NCI-H82 (cell line): ENCODE measurements around the gene SCYGR8.

Experiments
- DNase-seq: peaks from one replicate; lab custom pipeline; 2025; lab: John Stamatoyannopoulos, UW

Gene SCYGR8

DNA sequence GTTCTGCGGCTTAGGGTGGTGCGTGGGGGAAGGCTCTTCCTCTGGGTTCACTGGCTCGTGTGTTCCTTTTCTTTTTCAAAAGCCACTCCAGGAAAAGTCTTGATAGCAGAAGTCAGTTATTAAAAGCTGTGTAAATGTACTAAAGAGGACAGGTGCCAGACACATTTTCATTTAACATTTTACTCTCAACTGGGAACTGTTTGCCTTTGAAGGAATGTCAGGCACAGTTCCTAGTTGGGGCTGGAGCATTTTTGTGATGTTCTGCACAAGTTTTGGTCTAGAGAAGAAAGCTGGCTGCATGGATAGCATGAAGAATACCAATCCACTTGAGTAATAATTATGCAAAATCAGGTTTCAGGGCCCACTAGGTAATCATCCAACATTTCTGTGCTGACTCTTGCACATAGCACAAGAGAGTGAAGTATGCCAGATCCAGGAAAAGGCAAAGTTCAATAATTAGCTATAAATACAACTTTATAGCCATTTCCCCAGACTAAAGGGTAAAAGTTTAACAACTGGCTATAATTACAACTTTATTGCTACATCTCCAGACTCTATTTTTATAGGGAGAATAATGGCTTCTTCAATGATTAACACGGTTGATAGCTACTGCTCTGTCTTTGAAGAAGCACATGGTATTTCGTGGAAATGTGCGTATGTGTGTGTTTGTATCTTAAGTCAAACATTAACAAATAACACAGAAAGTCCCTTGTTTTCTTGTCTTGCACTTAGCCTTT is 16.2 kb downstream of the SCYGR8 start:
- DNase-seq, result no peak

DNA sequence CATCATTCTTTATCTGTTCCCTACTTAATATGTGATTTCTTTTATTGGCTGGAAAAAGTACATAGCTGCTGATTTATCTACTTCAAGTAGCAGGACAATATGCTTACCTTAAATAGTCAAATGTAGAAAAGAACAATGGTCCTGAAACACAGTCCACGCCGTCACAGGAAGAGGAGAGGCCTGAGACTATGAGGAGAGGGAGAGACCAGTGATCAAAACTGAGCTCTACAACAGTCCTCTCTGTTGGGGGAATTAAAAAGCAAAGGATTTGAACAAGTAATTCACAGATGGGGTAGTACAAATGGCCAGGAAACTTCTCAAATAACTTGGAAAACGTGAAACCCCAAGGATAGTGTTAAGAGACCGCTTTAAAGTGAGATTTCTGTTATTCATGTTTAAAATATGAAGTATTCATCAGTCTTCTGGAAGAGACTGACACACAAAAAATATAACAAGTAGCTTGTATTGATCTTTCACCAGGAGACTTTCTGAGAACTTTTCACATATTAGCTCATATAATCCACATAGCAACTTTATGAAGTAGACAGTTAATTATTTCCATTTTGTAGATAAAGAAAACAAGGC is 20.2 kb downstream of the SCYGR8 start:
- DNase-seq, result no peak

DNA sequence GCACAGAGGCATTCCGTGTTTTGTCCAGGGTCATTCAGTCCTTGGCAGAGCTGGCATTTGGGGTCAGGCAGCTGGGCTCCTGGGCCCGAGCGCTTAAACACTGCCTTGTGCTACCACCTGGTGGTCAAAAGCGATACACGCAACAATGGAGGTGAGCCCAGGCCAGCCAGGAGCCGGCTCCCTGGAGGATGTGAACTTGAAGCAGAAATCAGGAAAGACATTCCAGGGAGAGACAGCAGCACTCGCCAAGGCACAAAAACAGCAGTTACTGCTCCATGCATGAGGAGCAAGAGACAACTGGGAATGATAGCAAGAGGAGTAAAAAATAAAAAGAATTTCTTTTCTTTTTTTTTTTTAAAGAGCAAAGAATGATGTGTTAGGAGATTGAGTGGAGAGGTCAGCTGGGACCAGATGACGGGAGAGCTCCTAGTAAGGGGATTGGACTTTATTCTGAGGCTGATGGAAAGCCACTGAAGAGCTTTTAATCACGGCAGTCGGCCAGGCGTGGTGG is 20.7 kb downstream of the SCYGR8 start:
- DNase-seq, result peak; percentile 81

DNA sequence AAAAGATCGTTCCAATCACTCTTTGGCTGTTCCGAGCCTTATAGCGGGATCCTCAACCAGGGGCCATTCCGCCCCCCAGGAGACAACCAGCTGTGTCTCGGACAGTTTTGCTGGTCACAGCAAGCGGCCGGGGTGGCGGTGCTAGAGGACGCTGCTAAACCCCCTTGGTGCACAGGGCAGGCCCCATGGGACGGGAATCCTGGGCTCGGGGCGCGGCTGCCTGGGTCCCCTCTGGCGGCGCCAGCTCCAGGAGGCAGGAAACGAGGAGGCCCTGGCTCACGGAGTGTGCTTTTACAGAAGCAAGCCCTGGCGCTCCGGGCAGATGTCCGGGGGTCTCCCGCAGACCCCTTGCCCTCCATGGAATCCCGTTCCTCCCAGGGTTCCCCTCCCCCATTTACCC is 22.1 kb downstream of the SCYGR8 start:
- no peak for DNase-seq

DNA sequence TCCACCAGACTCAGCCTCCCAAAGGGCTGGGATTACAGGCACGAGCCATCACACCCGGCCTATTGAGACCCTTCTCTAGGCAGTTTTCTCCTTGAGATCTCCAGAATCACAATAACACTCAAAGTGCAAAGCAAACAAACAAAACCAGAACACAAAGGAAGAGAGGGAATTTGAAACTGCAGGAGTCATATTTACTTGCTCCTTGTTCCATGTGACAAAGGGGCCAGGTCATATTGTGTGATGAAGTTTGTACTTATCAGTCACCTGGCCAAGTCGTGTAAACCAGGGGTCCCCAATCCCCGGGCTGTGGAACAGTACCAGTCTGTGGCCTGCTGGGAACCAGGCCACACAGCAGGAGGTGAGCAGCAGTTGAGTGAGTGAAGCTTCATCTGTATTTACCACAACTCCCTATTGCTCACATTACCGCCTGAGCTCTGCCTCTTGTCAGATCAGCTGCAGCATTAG is 26.5 kb downstream of the SCYGR8 start:
- no peak for DNase-seq

DNA sequence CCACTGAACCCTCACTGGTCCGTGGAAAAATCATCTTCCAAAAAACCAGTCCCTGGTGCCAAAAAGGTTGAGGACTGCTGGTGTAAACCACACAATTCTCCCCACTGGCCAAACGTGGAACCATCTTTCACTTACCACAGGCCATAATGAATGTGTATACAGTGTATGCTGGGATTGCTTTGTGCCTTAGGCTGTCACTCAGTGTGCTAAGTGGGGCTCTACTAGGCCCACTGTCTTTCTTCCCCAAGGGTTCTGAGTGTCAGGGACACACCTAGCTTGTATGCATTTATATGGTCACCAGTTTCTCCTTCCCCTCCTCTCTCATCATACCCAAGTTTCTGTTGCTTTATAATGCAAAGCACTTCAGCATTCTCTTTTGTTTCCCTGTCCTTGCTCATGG is 27.2 kb downstream of the SCYGR8 start:
- no peak for DNase-seq

DNA sequence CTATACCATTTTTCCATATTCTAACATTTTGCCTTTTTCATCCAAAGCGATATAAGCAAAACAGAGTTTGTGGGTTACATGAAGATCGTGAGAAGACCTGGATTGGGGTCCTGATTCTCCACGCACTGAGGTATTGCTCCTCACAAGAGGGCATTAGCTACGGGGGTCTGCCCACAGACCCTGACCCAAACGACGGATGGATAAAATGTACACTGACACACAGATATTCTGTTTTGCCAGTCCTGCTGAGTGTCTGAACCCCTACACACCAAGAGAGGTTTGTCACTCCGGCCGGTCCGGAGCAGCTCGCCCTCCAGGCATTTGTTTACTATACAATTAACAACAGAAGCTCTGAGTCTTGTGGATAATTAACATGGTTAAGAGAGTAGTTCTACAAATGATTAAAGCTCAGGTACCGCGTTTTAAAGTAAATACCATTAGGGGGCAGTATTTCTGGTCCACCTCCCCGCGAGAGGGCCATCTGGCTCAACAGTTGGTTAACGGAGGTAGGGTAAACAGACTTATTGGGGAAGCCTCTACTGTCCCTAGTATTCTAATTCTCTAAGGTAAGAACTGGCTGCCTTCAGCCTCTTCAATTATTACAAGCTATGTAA is 28.4 kb downstream of the SCYGR8 start:
- DNase-seq, result peak; percentile 64

DNA sequence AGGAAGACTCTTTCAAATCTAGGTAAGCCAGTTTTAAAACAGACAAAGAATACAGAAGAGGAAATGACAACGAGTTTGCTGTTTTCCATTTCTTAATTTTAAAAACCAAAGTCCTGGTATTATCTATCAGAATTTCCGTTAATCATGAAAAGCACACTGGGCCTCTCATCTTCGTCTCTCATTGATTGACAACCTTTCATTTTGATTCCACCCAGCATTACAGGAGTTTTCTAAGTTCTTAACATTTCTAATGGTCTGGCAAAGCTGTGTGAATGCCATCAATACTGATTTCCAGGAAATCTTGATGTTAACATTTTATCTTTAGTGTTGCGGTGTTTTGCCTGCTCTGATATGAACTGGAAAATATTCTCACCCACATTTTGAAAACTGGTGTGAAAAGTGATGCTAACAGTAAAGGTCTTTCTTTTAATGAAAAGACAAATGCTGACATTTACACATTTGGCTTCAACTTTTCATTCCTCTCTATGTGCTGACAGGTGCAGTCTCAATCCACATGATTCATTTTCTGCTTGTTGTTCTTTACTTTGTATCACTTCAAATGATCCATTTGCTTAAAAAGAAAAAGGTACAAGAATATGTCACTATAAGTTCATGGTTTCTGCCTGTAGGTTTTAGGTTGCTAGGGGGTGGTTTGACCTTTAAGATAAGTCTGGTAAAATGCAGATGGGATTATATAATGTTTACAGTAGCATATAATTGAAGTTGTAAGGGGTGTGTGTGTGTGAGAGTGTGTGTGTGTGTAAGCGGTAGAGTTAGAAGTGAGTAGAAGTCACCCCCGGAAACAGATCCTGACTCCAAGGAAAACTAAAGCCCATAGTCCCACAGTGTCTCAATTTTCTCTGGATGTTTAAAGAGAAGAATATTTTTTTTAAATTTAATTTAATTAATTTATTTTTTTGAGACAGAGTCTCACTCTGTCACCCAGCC is 29.5 kb downstream of the SCYGR8 start:
- no peak for DNase-seq

DNA sequence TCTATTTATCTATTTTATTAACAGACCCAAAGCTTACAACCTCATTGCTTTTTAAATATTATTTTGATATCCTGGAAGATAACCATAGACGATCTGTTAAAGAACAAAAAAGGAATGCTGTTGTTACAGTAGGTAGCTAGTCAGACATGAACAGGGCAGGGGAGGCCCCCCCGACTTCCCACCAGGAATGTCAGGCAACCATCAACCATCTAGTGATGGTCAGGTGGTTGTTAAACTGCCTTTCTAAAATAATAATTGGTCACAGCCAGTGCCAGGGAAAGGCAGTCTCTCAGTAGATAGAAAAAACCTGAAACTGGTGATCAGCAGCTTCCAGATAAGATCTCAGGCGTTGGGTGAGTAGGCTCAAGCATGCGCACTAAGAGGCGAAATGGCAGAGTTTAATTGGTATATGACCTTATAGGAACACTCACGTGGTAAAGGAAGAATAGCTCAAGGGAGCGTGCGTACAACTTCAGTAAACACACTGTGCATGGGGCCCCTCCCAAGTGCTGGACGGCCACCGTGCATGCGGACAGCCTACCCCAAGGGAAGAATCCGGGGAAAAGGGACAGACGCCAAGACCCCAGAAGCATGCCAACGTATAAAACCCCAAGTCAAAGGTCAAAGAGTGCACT is 35.4 kb downstream of the SCYGR8 start:
- DNase-seq, result peak; percentile 7

DNA sequence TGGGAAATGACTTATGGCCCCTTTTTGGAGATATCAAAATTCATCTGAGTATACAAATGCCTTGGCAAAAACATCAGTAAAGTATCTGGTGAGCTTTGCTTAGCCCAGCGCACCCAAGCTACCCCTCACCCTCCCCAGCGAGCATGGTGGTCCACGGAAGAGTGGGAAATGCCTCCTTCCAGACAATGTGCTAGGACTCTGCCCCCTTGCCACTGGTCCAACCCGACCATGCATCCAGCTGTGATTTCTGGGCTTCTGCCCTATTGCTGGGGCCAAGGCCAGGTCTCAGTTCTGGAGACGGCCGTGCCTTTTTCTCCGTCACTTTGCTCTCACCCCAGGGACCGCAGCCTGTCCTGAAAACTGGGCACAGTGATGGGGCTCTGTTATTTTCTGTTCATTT is 36.1 kb downstream of the SCYGR8 start:
- no peak for DNase-seq

DNA sequence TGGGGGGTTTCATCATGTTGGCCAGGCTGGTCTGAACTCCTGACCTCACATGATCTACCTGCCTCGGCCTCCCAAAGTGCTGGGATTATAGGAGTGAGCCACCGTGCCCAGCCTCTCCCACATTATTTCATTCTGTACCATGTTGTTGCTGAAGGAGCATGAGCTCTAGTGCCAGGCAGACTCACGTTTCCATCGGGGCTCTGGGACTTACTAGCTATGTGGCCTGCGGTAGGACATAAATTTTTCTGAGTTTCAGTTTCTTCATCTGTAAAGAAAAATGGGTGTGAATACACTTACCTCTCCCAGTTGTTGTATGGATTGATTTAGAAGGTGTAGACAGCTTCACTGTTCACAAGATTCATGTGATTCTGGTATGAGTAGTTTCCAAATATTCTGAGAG is 37.1 kb downstream of the SCYGR8 start:
- DNase-seq, result no peak

DNA sequence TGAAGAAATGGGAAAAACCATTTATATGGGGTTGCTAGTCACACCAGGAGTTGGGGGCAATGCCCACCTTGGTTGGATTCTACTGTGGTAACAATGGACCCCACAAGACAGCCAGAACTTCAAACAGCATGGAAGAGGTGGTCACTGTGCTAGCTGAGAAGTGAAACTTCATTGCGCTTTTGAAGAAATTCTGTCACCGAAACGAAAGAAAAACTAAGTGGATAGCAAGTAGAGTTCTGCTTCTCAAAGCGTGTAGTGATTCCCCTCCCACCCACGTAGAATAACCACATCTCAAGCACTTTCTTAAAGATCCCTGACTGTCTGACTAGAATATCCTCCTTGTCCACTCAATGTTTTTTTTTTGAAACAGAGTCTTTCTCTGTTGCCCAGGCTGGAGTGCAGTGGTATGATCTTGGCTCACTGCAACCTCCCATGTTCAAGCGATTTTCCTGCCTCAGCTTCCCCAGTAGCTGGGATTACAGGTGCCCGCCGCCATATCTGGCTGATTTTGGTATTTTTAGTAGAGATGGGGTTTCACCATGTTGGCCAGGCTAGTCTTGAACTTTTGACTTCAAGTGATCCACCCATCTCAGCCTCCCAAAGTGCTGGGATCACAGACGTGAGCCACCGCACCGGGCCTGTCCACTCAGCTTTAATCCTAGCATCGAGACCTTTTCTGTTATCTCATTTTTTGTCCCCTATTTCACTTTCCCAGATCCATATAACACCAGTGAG is 37.9 kb downstream of the SCYGR8 start:
- DNase-seq, result no peak

DNA sequence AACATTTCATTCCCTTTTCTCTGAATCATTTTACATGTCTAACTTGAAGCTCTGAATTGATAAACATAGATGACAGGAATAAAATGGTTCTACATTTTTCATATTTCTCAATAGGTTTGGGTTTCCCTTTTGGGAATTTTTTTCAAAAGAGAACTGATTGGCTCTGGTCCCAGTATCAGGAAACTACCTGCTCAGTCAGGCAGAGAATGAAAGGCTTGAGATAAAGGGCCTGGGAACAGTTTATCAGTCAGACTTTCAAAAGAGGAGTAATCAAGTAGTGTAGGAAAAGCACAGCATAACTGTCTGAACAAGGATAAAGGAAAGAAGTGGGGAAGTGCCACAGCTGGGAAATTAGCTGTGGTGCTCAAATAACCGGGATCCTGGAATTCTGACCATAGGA is 39.6 kb downstream of the SCYGR8 start:
- DNase-seq, result no peak

DNA sequence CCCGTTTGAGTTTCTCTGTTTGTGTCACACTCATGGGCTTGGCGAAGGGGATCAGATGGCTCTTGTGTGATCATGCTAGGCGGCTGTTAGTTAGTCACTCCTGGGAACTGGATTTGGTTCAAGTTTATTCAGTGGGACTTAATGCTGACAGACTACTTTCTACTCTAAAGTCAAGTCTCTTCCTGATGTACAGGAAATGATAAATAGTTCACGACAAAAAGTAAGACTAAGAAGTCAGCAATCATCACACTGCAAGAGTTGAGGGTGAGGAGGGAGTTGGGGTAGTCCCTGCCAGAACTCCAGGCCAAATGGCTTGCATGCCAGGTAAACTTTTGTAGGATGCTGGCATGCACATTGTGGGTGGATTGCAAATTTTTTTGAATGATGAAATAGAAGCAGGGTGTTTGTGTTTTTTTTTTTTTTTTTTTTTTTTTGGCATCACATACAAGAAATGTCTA is 42.9 kb downstream of the SCYGR8 start:
- DNase-seq, result no peak

DNA sequence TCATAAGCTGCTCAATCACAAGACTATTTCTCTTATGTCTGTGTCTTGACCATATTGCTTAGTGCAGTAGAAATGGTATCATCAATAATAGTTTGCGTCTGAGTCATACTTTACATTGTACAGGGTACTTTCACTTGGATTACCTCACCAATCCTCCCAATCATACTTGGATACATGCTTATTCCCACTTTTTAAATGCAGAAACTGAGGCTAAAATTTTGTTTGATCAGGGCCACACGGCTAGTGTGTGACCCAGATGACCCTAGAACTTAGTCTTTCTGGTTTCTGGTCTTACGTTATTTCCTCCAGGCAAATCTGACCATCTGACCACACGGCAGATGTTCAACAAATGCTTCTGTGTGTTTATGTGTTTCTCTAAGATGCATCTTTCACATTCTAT is 44.1 kb downstream of the SCYGR8 start:
- DNase-seq, result no peak

DNA sequence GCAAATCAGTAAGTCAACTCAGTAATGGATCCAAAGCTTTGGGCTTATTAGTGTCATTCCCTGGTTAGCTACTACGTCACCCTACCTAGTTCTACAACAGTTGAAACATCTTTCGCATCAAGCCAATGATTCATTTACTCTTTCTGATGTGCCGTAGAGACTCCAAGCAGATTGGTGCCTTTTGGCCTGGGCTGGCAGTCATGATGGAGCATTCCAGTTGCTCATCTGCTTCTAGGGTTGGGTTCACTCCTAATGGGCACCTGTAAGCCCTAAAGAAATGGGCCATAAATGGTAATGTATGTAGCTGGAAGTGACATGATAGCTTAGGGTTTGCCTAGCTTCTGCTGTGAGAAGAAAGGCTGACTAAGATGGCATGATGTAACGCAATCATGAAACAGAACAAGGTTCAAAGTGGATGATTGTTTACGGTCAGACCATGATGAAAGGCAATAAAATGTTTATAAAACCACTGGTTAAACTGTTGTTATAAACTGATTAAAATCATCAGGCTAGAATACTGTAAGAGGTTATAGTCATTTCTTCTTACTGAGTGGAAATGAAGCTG is 47.5 kb downstream of the SCYGR8 start:
- DNase-seq, result no peak
